WTC11 (cell line): ENCODE results near the gene ATMIN.

ENCODE experiments used
- NR2C2 ChIP-seq: sonication (generic); formaldehyde crosslinking; IDR thresholded peaks from 2 replicates; pipeline ENCODE4 v1.8.0; 2022; ENCODE audit warnings: mild to moderate bottlenecking, missing genetic modification reagents
- TP53 ChIP-seq: sonication (generic); formaldehyde crosslinking; IDR thresholded peaks from 2 replicates; pipeline ENCODE4 v1.8.1; 2023; ENCODE audit warnings: mild to moderate bottlenecking, missing genetic modification reagents
- TF ChIP-seq, protein P1 (sequence below): fragments of 200-600 bp; IDR thresholded peaks from 2 replicates; pipeline ENCODE4 v1.8.0; 2022; ENCODE audit warnings: antibody characterized with exemption

DNA sequence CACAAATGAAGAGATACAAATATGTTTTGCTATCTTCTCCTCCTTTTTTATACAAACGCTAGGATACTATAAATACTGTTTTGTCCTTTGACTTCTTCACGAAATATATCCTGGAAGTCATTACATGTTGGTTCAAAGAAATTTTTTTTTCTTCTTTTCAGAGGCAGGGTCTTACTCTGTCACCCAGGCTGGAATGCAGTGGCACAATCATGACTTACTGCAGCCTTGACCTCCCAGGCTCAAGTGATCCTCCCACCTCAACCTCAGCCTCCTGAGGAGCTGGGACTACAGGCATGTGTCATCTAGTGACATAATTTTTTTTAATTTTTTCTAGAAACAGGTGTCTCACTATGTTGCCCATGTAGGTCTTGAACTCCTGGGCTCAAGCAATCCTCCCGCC lies 45.1 kb upstream of the ATMIN start:
- no peak for TF ChIP-seq TP53 (CRISPR knock-in tag)
- no peak for TF ChIP-seq NR2C2
- TF ChIP-seq, protein P1, sequence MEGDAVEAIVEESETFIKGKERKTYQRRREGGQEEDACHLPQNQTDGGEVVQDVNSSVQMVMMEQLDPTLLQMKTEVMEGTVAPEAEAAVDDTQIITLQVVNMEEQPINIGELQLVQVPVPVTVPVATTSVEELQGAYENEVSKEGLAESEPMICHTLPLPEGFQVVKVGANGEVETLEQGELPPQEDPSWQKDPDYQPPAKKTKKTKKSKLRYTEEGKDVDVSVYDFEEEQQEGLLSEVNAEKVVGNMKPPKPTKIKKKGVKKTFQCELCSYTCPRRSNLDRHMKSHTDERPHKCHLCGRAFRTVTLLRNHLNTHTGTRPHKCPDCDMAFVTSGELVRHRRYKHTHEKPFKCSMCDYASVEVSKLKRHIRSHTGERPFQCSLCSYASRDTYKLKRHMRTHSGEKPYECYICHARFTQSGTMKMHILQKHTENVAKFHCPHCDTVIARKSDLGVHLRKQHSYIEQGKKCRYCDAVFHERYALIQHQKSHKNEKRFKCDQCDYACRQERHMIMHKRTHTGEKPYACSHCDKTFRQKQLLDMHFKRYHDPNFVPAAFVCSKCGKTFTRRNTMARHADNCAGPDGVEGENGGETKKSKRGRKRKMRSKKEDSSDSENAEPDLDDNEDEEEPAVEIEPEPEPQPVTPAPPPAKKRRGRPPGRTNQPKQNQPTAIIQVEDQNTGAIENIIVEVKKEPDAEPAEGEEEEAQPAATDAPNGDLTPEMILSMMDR: no peak
